ENCODE results near the gene MAPK4.
A peak's percentile ranks its signal among the peaks of the same experiment; 100 is the strongest.

MAPK4 gene

DNA sequence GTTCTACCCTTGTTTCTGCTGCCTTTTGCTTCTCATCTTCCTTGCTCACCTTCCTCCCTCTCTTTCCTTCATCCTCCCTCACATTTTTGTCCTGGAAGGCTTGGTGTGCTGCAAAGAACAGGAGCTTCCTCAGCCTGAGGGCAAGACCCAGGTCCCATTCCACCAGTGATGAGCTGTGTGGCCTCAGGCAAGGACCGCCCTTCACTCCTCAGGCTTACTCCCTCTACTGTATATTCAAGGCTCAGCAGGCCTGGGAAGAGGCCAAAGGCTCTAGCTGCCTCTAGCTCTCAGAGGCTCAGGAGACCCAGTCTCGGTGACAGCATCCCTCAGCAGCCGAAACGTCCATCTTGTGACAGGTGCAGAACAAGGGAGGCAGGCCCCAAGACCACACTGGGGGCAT is 162.4 kb downstream of the MAPK4 start (continued):
- TF ChIP-seq, protein P1, sequence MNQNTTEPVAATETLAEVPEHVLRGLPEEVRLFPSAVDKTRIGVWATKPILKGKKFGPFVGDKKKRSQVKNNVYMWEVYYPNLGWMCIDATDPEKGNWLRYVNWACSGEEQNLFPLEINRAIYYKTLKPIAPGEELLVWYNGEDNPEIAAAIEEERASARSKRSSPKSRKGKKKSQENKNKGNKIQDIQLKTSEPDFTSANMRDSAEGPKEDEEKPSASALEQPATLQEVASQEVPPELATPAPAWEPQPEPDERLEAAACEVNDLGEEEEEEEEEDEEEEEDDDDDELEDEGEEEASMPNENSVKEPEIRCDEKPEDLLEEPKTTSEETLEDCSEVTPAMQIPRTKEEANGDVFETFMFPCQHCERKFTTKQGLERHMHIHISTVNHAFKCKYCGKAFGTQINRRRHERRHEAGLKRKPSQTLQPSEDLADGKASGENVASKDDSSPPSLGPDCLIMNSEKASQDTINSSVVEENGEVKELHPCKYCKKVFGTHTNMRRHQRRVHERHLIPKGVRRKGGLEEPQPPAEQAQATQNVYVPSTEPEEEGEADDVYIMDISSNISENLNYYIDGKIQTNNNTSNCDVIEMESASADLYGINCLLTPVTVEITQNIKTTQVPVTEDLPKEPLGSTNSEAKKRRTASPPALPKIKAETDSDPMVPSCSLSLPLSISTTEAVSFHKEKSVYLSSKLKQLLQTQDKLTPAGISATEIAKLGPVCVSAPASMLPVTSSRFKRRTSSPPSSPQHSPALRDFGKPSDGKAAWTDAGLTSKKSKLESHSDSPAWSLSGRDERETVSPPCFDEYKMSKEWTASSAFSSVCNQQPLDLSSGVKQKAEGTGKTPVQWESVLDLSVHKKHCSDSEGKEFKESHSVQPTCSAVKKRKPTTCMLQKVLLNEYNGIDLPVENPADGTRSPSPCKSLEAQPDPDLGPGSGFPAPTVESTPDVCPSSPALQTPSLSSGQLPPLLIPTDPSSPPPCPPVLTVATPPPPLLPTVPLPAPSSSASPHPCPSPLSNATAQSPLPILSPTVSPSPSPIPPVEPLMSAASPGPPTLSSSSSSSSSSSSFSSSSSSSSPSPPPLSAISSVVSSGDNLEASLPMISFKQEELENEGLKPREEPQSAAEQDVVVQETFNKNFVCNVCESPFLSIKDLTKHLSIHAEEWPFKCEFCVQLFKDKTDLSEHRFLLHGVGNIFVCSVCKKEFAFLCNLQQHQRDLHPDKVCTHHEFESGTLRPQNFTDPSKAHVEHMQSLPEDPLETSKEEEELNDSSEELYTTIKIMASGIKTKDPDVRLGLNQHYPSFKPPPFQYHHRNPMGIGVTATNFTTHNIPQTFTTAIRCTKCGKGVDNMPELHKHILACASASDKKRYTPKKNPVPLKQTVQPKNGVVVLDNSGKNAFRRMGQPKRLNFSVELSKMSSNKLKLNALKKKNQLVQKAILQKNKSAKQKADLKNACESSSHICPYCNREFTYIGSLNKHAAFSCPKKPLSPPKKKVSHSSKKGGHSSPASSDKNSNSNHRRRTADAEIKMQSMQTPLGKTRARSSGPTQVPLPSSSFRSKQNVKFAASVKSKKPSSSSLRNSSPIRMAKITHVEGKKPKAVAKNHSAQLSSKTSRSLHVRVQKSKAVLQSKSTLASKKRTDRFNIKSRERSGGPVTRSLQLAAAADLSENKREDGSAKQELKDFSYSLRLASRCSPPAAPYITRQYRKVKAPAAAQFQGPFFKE (tag by site-specific recombination; IDR thresholded peaks at IDR 0.05; ENCODE audit: borderline replicate concordance), result no peak
- no peak for TF ChIP-seq ZSCAN16 (tag by site-specific recombination; IDR thresholded peaks at IDR 0.05)

DNA sequence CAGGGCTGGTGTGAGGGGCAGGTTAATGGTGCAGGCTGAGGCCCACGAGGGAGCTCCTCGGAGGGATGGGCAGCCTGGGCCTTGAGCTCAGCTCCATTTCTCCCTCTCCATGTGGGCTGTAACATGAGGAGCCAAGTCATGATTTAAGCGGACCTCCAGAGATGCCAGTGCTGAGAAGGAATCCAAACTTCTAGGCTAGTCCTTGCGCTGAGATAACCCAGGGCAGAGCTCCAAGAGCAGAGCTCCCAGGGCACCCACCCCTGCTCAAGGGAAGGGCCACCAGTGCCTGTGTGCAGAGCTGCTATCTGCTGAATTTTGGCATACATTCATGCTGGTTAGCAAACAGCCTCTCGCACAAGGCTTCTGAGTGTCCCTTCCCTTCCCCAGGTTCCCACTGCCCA is 164.9 kb downstream of the MAPK4 start:
- H3K36me3 ChIP-seq (ENCODE audit: control insufficient read depth in 2 of 2, insufficient read depth in 1 of 2, low read length in 2 of 2), result no peaks in the 10 kb centered on the region; a peak in 1 of 3 replicates
- TF ChIP-seq, protein P2, sequence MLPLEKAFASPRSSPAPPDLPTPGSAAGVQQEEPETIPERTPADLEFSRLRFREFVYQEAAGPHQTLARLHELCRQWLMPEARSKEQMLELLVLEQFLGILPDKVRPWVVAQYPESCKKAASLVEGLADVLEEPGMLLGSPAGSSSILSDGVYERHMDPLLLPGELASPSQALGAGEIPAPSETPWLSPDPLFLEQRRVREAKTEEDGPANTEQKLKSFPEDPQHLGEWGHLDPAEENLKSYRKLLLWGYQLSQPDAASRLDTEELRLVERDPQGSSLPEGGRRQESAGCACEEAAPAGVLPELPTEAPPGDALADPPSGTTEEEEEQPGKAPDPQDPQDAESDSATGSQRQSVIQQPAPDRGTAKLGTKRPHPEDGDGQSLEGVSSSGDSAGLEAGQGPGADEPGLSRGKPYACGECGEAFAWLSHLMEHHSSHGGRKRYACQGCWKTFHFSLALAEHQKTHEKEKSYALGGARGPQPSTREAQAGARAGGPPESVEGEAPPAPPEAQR (tag by site-specific recombination; IDR thresholded peaks at IDR 0.05), result no peak
- no peak for TF ChIP-seq ZNF624 (tag by site-specific recombination; IDR thresholded peaks at IDR 0.05)
- TF ChIP-seq, protein P3, sequence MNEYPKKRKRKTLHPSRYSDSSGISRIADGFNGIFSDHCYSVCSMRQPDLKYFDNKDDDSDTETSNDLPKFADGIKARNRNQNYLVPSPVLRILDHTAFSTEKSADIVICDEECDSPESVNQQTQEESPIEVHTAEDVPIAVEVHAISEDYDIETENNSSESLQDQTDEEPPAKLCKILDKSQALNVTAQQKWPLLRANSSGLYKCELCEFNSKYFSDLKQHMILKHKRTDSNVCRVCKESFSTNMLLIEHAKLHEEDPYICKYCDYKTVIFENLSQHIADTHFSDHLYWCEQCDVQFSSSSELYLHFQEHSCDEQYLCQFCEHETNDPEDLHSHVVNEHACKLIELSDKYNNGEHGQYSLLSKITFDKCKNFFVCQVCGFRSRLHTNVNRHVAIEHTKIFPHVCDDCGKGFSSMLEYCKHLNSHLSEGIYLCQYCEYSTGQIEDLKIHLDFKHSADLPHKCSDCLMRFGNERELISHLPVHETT (tag by site-specific recombination; IDR thresholded peaks at IDR 0.05), result no peak
- TF ChIP-seq TCF7L2 (IDR thresholded peaks at IDR 0.05; ENCODE audit: borderline replicate concordance, low read depth, low read length), result no peak
- no peak for TF ChIP-seq BCL11A (tag by site-specific recombination; IDR thresholded peaks at IDR 0.05; ENCODE audit: low read depth)
- TF ChIP-seq ZNF138 (tag by site-specific recombination; IDR thresholded peaks at IDR 0.05; ENCODE audit: borderline replicate concordance), result no peak
- TF ChIP-seq ZNF292 (tag by site-specific recombination; IDR thresholded peaks at IDR 0.05; ENCODE audit: borderline replicate concordance, low read depth), result no peak
- no peak for TF ChIP-seq ZNF701 (tag by site-specific recombination; IDR thresholded peaks at IDR 0.05)
- no peak for TF ChIP-seq ZNF621 (tag by site-specific recombination; IDR thresholded peaks at IDR 0.05)

DNA sequence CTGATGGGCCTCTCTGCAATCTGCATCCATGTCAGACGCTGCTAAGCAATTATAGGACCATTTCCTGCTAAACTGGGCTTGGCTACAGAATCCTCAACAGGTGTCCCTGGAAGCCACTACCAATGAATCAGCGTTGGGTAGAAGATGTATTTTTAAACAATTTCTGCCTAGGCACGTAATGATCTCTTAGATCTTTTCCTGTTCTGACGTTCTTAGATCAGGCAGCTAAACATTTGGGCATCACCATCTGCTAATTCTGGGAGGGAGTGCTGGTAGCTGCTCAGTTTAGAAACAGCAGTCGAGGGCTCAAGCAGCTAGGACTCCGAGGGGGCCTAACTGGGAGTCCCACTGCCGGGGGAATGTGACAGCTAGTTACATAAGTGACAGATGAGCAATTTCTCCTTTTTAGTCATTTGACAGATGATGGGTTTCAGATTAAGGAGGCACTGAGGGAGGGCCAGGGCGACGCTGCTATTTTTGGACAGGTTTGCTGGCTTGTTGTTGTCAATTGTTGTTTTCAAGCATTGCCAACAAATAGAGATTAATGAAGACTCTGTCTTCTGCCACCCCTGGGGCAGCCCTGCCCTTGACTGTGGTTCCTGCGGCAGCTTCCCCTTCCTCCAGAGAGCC is 167.2 kb downstream of the MAPK4 start:
- TF ChIP-seq ZNF600 (tag by site-specific recombination; IDR thresholded peaks at IDR 0.05), result no peak
- peak; percentile 75 for TF ChIP-seq SCRT2 (tag by site-specific recombination; IDR thresholded peaks at IDR 0.05)
- ChIA-PET POLR2A (no interaction called here), CTCF (interaction anchor here (0.7 kb wide), 2 partner anchors 309 to 1705 kb away, joined by 3 read pairs; no protein-coding TSS in a partner anchor)

More for the DNA sequence above, 164.9 kb downstream of the MAPK4 start:
- no peak overlapping the region for H3K4me3 ChIP-seq (ENCODE audit: low read depth, low read length)
- H3K27ac ChIP-seq (ENCODE audit: extremely low read depth, low read depth, low read length), result no peak overlapping the region
- H3K4me1 ChIP-seq (ENCODE audit: control insufficient read depth, insufficient read depth, low read length), result no peaks in the 10 kb centered on the region
- POLR2A ChIA-PET, result no interaction called here
- H3K9me3 ChIP-seq (ENCODE audit: control insufficient read depth, insufficient read depth, low read depth, low read length), result no peaks in the 10 kb centered on the region
- CTCF ChIA-PET, result no interaction called here

More for the DNA sequence above, 167.2 kb downstream of the MAPK4 start:
- no peak overlapping the region for H3K4me3 ChIP-seq (ENCODE audit: low read depth, low read length)
- no peak overlapping the region for H3K27ac ChIP-seq (ENCODE audit: extremely low read depth, low read depth, low read length)
- H3K36me3 ChIP-seq (ENCODE audit: control insufficient read depth in 2 of 2, insufficient read depth in 1 of 2, low read length in 2 of 2), result no peaks in the 10 kb centered on the region; a peak in 1 of 3 replicates
- no peaks in the 10 kb centered on the region for H3K4me1 ChIP-seq (ENCODE audit: control insufficient read depth, insufficient read depth, low read length)
- H3K9me3 ChIP-seq (ENCODE audit: control insufficient read depth, insufficient read depth, low read depth, low read length), result no peaks in the 10 kb centered on the region

Data from HEK293 (cell line).